ENCODE data around the gene LHFPL2. TPM values are rescaled to one million over a fixed set of nuclear protein-coding genes. Genes with fewer than 3 reads are reported as not detected.

The LHFPL2 gene
- total and polyA plus RNA-seq, 2 donors (not counting 1 experiment from before 2014, with no cell fraction given) = 3.8 to 35.5 TPM

- DNase-seq (no peak), ATAC-seq (ENCODE audit: low read depth) (no peak)
- ChIA-PET CTCF (interaction anchor here (1.3 kb wide), 1 partner anchor 109 kb away, joined by 4 read pairs; no protein-coding TSS in a partner anchor), POLR2A (no interaction called here)
- no peak overlapping the region for H3K9ac ChIP-seq (ENCODE audit: low read length)
- H3K4me2 ChIP-seq (replicated peaks; ENCODE audit: low read depth, low read length, poor library complexity, severe bottlenecking) = no peak overlapping the region
- H3K4me1 ChIP-seq (ENCODE audit: control insufficient read depth in 2 of 2, insufficient read depth in 2 of 2, low read length in 2 of 2) = peaks cover 22 to 25% of the 10 kb centered on the region in 2 donors
- no CpG with 5 or more reads among the region's 3 CpGs for WGBS (ENCODE audit: insufficient coverage)
- Mint-ChIP-seq H3K9me3 (ENCODE audit: insufficient read depth) (no peaks in the 10 kb centered on the region), H3K4me3 (no peak overlapping the region), H3K27ac (no peak overlapping the region), H3K27me3 (no peaks in the 10 kb centered on the region), H3K4me1 (peaks cover 25% of the 10 kb centered on the region)
- TF ChIP-seq CTCF (IDR thresholded peaks at IDR 0.05) (no peak), EZH2 (IDR thresholded peaks at IDR 0.05; ENCODE audit: borderline replicate concordance, insufficient read depth, low read depth, low read length, poor library complexity, severe bottlenecking) (no peak)
- no peaks in the 10 kb centered on the region for H3K79me2 ChIP-seq (ENCODE audit: control insufficient read depth, insufficient read depth, low read length)
- no peak overlapping the region for H3K27ac ChIP-seq (ENCODE audit: low read length in 2 of 2)
- H3K9me3 ChIP-seq (ENCODE audit: control extremely low read depth in 1 of 3, control insufficient read depth in 2 of 3, insufficient read depth in 1 of 3, low read length in 2 of 3) = no peaks in the 10 kb centered on the region
- no peak overlapping the region for H3K4me3 ChIP-seq (ENCODE audit: control extremely low read depth in 1 of 5, extremely low read depth in 1 of 5, insufficient read depth in 1 of 5, low read depth in 2 of 5, low read length in 4 of 5)
- no peaks in the 10 kb centered on the region for H4K20me1 ChIP-seq (ENCODE audit: control insufficient read depth, insufficient read depth, low read length, poor library complexity, severe bottlenecking)
- H3K36me3 ChIP-seq (replicated peaks in 1 of 2; ENCODE audit: control extremely low read depth in 1 of 2, control insufficient read depth in 1 of 2, extremely low read depth in 1 of 2, insufficient read depth in 2 of 2, low read length in 1 of 2) = no peaks in the 10 kb centered on the region
- intact Hi-C loops (cut with micrococcal nuclease) = loop anchor here (10.0 kb wide), 1 partner anchor 248 kb away; no protein-coding TSS in a partner anchor
- no peak overlapping the region for H2AFZ ChIP-seq (ENCODE audit: insufficient read depth, low read depth, low read length, poor library complexity, severe bottlenecking)
- no peaks in the 10 kb centered on the region for H3K27me3 ChIP-seq (replicated peaks in 1 of 4; ENCODE audit: control extremely low read depth in 1 of 4, control insufficient read depth in 3 of 4, insufficient read depth in 4 of 4, low read length in 3 of 4)
Measured at GRCh38 chr5:78576376-78576775, 72.2 kb downstream of the LHFPL2 start.

- H3K27ac Mint-ChIP-seq = peak overlapping the region; percentile 58
- Histone ChIP-seq H3K36me3 (replicated peaks in 1 of 2; ENCODE audit: control extremely low read depth in 1 of 2, control insufficient read depth in 1 of 2, extremely low read depth in 1 of 2, insufficient read depth in 2 of 2, low read length in 1 of 2) (no peaks in the 10 kb centered on the region), H4K20me1 (ENCODE audit: control insufficient read depth, insufficient read depth, low read length, poor library complexity, severe bottlenecking) (no peaks in the 10 kb centered on the region), H3K9me3 (ENCODE audit: control extremely low read depth in 1 of 3, control insufficient read depth in 2 of 3, insufficient read depth in 1 of 3, low read length in 2 of 3) (no peaks in the 10 kb centered on the region), H3K4me2 (replicated peaks; ENCODE audit: low read depth, low read length, poor library complexity, severe bottlenecking) (no peak overlapping the region), H3K27me3 (replicated peaks in 1 of 4; ENCODE audit: control extremely low read depth in 1 of 4, control insufficient read depth in 3 of 4, insufficient read depth in 4 of 4, low read length in 3 of 4) (no peaks in the 10 kb centered on the region), H2AFZ (ENCODE audit: insufficient read depth, low read depth, low read length, poor library complexity, severe bottlenecking) (peak overlapping the region; percentile 53), H3K27ac (ENCODE audit: low read length in 2 of 2) (peak overlapping the region in 1 of 2 donors; percentile 52), H3K4me3 (ENCODE audit: control extremely low read depth in 1 of 5, extremely low read depth in 1 of 5, insufficient read depth in 1 of 5, low read depth in 2 of 5, low read length in 4 of 5) (no peak overlapping the region), H3K4me1 (ENCODE audit: control insufficient read depth in 2 of 2, insufficient read depth in 2 of 2, low read length in 2 of 2) (peaks cover 22 to 25% of the 10 kb centered on the region in 2 donors), H3K9ac (ENCODE audit: low read length) (no peak overlapping the region), H3K79me2 (ENCODE audit: control insufficient read depth, insufficient read depth, low read length) (no peaks in the 10 kb centered on the region)
- peaks cover 27% of the 10 kb centered on the region for H3K4me1 Mint-ChIP-seq
- ATAC-seq (ENCODE audit: low read depth) (peak; percentile 55), DNase-seq (peak; percentile 22)
- peak overlapping the region; percentile 26 for H3K4me3 Mint-ChIP-seq
- no peaks in the 10 kb centered on the region for H3K27me3 Mint-ChIP-seq
- CTCF ChIA-PET = interaction anchor here (1.0 to 2.3 kb wide), 2 partner anchors 107 to 389 kb away, joined by 3 to 13 read pairs; no protein-coding TSS in a partner anchor
- POLR2A ChIA-PET = no interaction called here
- intact Hi-C loops (cut with micrococcal nuclease) = loop anchor here (10.0 kb wide), 1 partner anchor 250 kb away; no protein-coding TSS in a partner anchor
- no peaks in the 10 kb centered on the region for H3K9me3 Mint-ChIP-seq (ENCODE audit: insufficient read depth)
- no peak for TF ChIP-seq CTCF (IDR thresholded peaks at IDR 0.05)
- TF ChIP-seq EZH2 (IDR thresholded peaks at IDR 0.05; ENCODE audit: borderline replicate concordance, insufficient read depth, low read depth, low read length, poor library complexity, severe bottlenecking) = no peak
- 81% methylated on average over 6 of the region's 7 CpGs for WGBS (ENCODE audit: insufficient coverage)
Measured at GRCh38 chr5:78574731-78575161, 73.8 kb downstream of the LHFPL2 start.
